Esophagus squamous epithelium (tissue), 4 donors: ENCODE results near the gene RBM6.

Source experiments
- CTCF ChIP-seq, 6 experiments: fragments of 450-650 bp in 4 of 6; fragments of 200-600 bp in 2 of 6; sonication (generic) in 2 of 6; IDR thresholded peaks; one replicate each; pipeline ENCODE4 v1.5.1; 2016 to 2019; ENCODE audit warnings: antibody characterized with exemption in 6 of 6, mild to moderate bottlenecking in 4 of 6, moderate library complexity in 4 of 6
- POLR2A ChIP-seq, 4 donors: fragments of 450-650 bp; IDR thresholded peaks; one replicate each; pipeline ENCODE4 v1.6.1; 2017; ENCODE audit warnings: antibody characterized with exemption in 4 of 4, mild to moderate bottlenecking in 4 of 4, moderate library complexity in 3 of 4

- no peak for TF ChIP-seq POLR2A (IDR thresholded peaks at IDR 0.05)
- TF ChIP-seq CTCF (IDR thresholded peaks at IDR 0.05), result peak in 2 of 6 experiments; percentile 17 to 45
Observed at GRCh38 chr3:49899815-49900214, 40.1 kb upstream of the RBM6 start.
